ACHN (cell line): ENCODE measurements around the gene TMEM108.
A peak's percentile ranks its signal among the peaks of the same experiment; 100 is the strongest.

ENCODE experiments used
- DNase-seq: peaks from one replicate; pipeline ENCODE4 v3.0.0-alpha.2; 2015
- in situ Hi-C: cut with HindIII; loops from 2 replicates; pipeline ENCODE4 v1.10.0; 2017; ENCODE audit warnings: low sequenced_read_pairs, low pct_ligation_motif_present, low pct_unique_long_range_greater_than_20kb

TMEM108 gene

GRCh38 chr3:133254151-133254550 is 216.0 kb downstream of the TMEM108 start:
- in situ Hi-C loops = no loop called here

GRCh38 chr3:133254716-133255115 is 216.5 kb downstream of the TMEM108 start:
- in situ Hi-C loops = no loop called here
- DNase-seq = no peak

More at GRCh38 chr3:133254151-133254550, 216.0 kb downstream of the TMEM108 start:
- DNase-seq = no peak

GRCh38 chr3:133256787-133257483 is 218.7 kb downstream of the TMEM108 start:
- in situ Hi-C loops = no loop called here
- no peak for DNase-seq

- no peak for DNase-seq
- in situ Hi-C loops = no loop called here
Measured at GRCh38 chr3:133258358-133258757, 220.2 kb downstream of the TMEM108 start.

- no peak for DNase-seq
- in situ Hi-C loops = no loop called here
Measured at GRCh38 chr3:133259767-133260166, 221.6 kb downstream of the TMEM108 start.

DNA sequence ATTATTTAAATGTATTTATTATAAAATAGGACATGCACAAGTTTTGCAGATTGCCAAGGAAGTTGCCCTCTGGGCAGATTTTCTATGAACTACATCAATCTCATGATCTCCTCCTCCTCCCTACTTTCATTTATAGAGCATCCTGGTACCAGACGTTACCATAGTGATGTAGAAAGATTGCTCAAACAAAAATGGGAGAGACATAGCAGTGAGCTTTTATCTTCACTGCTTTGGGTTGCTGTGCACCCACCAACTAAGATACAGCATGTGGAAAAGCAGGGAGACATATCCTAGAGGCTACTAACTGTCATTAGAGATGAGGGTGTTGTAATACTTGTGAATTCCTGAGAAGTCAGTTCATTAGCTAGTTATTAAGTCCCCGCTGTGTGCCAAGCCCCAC is 224.1 kb downstream of the TMEM108 start:
- DNase-seq = no peak
- in situ Hi-C loops = no loop called here

DNA sequence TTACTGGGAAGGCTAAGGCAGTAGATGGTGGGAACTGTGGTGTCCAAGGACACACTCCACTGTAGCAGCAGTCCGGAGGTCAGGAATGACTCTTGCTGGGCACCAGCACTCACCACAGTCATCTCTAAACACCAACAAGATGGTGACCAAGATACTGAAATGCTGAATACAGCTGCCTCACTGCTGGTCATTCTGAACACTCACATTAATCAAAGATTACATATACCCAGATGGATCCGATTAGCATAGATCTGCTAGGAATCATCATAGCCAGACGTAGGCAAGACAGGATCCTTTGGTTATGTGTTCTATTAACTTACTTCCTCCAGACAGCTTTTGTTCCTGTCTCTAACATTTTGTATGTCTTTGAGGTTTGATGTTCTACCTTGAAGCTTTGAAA is 226.7 kb downstream of the TMEM108 start:
- in situ Hi-C loops = no loop called here
- DNase-seq = no peak

- no peak for DNase-seq
- in situ Hi-C loops = no loop called here
Measured at GRCh38 chr3:133268726-133269134, 230.5 kb downstream of the TMEM108 start.

GRCh38 chr3:133269393-133269792 is 231.2 kb downstream of the TMEM108 start:
- in situ Hi-C loops = no loop called here
- no peak for DNase-seq

DNA sequence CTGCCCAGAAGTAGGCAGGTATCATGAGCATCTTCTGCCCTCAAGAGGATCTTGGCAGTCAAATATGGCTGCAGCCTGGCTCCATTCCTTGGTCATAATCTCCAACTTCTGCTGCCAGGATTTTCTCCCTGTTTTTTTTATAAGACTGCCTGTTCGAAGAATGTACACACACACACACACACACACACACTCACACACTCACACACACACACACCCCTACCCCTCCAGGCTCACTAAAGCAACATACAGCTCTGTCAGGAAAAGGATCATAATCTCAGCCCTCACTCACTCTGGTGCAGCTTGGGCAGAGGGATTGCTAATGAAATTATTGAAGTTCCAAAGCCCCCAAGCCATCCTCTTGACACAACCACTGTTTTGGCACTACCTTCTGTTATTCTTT is 232.4 kb downstream of the TMEM108 start:
- no peak for DNase-seq
- in situ Hi-C loops = no loop called here

DNA sequence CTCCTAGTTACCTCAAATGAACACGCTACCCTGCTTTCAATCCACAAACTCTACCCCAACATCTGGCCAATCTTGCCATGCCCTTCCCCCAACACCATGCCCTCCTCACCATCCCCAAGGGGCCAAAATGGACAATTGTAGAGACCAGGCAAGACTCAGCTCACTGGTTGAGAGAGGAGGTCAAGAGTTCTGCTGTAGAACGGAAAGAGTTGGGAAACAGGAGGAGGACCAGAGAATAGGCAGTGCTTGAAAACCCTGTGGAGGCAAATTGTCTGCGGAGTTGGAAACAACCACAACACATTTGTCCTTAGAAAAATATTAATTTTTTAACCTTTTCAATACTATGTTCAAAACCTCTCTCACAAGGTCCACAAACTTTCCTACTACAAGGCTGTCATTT is 232.9 kb downstream of the TMEM108 start:
- DNase-seq = no peak
- in situ Hi-C loops = no loop called here

DNA sequence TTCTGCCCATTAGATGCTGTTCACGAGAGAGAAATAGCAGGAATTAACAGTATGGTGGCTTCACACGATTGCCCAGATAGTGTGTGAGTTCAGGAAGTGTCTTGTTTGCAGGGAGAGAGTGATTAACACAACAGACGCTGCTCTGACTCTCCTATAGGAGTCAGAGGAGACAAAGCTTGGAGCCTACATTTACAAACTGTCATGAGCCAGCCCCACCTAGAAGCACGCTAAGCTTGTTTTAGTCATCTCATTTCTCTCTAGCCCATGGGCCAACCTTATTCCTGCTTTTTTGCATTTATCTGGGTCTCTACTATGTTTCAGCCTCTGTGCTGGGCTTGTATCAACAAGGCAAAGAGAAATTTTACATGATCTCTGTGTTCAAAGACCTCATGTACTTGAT is 233.3 kb downstream of the TMEM108 start:
- DNase-seq = no peak
- in situ Hi-C loops = no loop called here

DNA sequence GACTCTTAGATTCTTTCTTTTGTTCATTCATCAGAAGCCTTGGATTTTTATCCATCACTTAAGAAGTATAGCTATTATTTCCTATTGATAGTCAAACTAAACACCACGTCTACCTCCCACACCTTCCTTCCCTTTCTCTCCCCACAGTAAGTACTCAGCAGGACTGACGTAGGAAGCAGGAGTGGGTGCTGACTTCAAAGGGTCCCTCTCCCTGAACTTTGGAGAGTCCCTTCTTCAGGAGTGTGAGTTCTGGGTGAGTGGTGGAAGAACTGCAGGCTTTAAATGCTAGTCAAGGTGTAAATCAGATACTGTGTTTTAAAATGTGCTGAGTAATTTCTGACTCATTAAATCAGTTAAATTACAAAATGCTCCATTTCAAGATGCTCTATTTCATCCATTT is 235.2 kb downstream of the TMEM108 start:
- no peak for DNase-seq
- in situ Hi-C loops = no loop called here

GRCh38 chr3:133274477-133274876 is 236.3 kb downstream of the TMEM108 start:
- in situ Hi-C loops = no loop called here
- no peak for DNase-seq

- DNase-seq = no peak
- in situ Hi-C loops = no loop called here
Measured at GRCh38 chr3:133276594-133276993, 238.4 kb downstream of the TMEM108 start.

DNA sequence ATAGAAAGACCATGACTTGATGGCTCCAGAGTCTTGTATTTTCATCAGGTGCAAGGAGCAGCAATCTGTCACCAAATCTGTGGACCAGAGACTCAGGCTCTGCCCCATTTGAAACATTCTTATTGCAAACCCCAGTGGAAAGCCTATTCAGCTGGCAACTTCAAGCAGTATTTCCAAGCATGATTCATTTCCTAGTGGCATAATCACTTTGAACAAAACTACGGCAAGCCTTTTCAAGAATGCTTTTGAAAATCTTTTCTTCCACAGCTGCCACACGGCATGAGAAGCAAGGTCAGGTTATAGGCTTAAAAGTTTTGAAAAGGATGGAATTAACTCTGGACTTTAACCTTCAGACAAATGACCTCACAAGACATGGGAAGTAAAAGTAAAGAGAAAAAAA is 239.6 kb downstream of the TMEM108 start:
- in situ Hi-C loops = no loop called here
- no peak for DNase-seq

DNA sequence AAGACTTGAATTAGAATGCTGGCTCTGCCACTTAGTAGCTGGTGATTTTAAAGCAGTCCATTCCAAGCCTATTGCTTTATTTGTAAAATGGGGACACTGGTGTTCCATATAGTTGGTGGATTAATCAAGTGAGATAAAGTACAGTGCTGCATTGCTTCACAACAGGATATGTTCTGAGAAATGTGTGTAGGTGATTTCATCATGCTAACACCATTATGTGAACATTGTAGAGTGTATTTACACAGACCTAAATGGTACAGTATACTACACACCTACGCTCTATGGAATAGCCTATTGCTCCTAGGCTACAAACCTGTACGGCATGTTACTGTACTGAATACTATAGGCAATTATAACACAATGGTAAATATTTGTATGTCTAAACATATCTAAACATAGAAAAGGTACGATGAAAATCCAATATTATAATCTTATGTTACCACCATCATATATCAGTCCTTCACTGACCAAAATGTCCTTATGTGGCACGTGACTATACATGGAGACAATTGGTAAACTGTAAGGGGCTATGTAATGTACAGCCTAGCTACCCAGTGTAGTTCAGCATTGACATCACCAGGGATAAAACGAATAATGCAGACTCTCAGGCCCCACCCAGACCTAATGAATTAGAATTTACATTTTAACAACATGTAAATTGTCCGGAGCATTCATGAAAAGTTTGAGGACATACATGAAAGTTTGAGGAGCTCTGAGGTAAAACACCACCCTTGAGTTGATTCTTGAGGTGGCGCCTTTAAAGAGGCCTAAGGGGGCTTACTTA is 240.3 kb downstream of the TMEM108 start:
- no peak for DNase-seq
- in situ Hi-C loops = no loop called here

GRCh38 chr3:133280586-133280985 is 242.4 kb downstream of the TMEM108 start:
- in situ Hi-C loops = no loop called here
- peak; percentile 35 for DNase-seq

DNA sequence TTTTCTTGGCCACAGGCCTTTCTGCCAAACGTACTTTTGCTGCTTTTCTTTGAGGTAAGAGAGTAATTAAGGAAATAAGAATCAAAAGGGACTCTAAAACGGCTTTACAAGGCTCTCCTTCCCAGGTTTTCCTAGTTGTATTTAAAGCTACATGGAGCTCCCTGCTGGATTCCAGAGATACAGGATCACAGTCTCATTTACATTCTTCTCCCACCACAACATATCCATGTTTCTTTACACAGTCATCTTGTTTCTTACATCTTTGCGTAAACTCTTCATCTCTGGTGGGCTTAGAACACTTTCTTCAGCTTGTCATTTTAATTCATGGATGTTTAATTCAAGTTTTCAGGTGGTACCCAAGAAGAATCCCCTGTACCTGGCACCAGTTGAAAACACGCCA is 244.0 kb downstream of the TMEM108 start:
- no peak for DNase-seq
- in situ Hi-C loops = no loop called here
